Ovary (tissue), 3 donors: ENCODE measurements around the gene AURKB.

Experiments
- EP300 ChIP-seq: sonication (generic); formaldehyde crosslinking; IDR thresholded peaks from one replicate; pipeline ENCODE4 v1.6.1; 2017; ENCODE audit warnings: antibody characterized with exemption
- POLR2A ChIP-seq: fragments of 450-650 bp; IDR thresholded peaks from one replicate; pipeline ENCODE4 v1.6.1; 2017; ENCODE audit warnings: antibody characterized with exemption, mild to moderate bottlenecking, moderate library complexity
- TF ChIP-seq, protein P1 (sequence below), 3 donors: fragments of 450-650 bp in 2 of 3; fragments of 200-600 bp in 1 of 3; IDR thresholded peaks; one replicate each; pipeline versions ENCODE4 v1.5.1 to v1.8.0; 2016 to 2022; ENCODE audit warnings: antibody characterized with exemption in 3 of 3, mild to moderate bottlenecking in 1 of 3
- donor health status: DM: no; HTN: no; CAD: no.

DNA sequence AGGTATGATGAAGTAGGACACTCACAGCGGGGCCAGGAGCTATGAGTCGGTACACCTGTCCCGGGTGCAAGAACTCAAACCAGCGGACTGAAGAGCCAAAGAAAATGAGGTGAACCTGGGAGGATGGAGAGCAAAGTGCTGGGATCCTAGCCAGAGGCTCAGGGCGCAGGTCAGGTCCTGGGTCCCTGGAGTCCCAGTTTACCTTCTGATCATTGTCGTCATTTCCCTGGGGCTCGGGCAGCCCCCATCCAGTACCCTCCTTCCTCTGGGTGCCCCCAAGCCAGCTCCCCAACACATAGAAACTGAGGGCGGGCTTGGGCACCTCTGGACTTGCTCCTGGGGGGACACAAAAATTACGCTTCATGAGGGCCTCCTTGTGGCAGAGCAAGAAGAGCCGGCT lies 21.3 kb upstream of the AURKB start:
- TF ChIP-seq EP300 (no peak), POLR2A (no peak)
- TF ChIP-seq, protein P1, sequence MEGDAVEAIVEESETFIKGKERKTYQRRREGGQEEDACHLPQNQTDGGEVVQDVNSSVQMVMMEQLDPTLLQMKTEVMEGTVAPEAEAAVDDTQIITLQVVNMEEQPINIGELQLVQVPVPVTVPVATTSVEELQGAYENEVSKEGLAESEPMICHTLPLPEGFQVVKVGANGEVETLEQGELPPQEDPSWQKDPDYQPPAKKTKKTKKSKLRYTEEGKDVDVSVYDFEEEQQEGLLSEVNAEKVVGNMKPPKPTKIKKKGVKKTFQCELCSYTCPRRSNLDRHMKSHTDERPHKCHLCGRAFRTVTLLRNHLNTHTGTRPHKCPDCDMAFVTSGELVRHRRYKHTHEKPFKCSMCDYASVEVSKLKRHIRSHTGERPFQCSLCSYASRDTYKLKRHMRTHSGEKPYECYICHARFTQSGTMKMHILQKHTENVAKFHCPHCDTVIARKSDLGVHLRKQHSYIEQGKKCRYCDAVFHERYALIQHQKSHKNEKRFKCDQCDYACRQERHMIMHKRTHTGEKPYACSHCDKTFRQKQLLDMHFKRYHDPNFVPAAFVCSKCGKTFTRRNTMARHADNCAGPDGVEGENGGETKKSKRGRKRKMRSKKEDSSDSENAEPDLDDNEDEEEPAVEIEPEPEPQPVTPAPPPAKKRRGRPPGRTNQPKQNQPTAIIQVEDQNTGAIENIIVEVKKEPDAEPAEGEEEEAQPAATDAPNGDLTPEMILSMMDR (IDR thresholded peaks at IDR 0.05): no peak
